HL-60 (cell line): ENCODE measurements around the gene GRIP2.
A peak's percentile ranks its signal among the peaks of the same experiment; 100 is the strongest.

Source experiments
- POLR2AphosphoS5 ChIP-seq: IDR thresholded peaks from 2 replicates; pipeline ENCODE4 v1.6.1; 2012; ENCODE audit warnings: low read depth
- TF ChIP-seq, protein P1 (sequence below): IDR thresholded peaks from one replicate; pipeline ENCODE4 v1.5.1; 2011; ENCODE audit warnings: low read length, control low read depth, inconsistent platforms; ENCODE audit not compliant: insufficient read depth

GRCh38 chr3:14466179-14466903, 73.8 kb downstream of the GRIP2 start:
- TF ChIP-seq POLR2AphosphoS5: peak; percentile 18; the same call in 1 of the 2 replicates
- TF ChIP-seq, protein P1, sequence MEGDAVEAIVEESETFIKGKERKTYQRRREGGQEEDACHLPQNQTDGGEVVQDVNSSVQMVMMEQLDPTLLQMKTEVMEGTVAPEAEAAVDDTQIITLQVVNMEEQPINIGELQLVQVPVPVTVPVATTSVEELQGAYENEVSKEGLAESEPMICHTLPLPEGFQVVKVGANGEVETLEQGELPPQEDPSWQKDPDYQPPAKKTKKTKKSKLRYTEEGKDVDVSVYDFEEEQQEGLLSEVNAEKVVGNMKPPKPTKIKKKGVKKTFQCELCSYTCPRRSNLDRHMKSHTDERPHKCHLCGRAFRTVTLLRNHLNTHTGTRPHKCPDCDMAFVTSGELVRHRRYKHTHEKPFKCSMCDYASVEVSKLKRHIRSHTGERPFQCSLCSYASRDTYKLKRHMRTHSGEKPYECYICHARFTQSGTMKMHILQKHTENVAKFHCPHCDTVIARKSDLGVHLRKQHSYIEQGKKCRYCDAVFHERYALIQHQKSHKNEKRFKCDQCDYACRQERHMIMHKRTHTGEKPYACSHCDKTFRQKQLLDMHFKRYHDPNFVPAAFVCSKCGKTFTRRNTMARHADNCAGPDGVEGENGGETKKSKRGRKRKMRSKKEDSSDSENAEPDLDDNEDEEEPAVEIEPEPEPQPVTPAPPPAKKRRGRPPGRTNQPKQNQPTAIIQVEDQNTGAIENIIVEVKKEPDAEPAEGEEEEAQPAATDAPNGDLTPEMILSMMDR: no peak
